CD4-positive, CD25-positive, alpha-beta regulatory T cell (primary cell): ENCODE results near the gene MVK. TPM values are rescaled to one million over a fixed set of nuclear protein-coding genes. Genes with fewer than 3 reads are reported as not detected.
A peak's percentile ranks its signal among the peaks of the same experiment; 100 is the strongest.

Source experiments
- ATAC-seq, 2 donors: fragments of 150-1000 bp; cut with Tn5 transposase; one replicate each; pipeline ENCODE4 v1.10.0; 2021; ENCODE audit warnings: low read depth in 2 of 2, moderate number of reproducible peaks in 2 of 2, moderate library complexity in 1 of 2
- DNase-seq, 3 donors: peaks; one replicate each; pipeline versions ENCODE4 v3.0.0 to v3.0.0-alpha.2; 2012 to 2022; ENCODE audit warnings: mixed read lengths in 1 of 3
- H3K27ac ChIP-seq: one replicate; pipeline ENCODE4 v1.7.0; 2013; ENCODE audit warnings: mild to moderate bottlenecking, low read length; ENCODE audit not compliant: insufficient read depth, poor library complexity, severe bottlenecking
- H3K27me3 ChIP-seq: one replicate; pipeline ENCODE4 v1.7.0; 2013; ENCODE audit warnings: low read length; ENCODE audit not compliant: control insufficient read depth, insufficient read depth
- H3K36me3 ChIP-seq: one replicate; pipeline ENCODE4 v1.7.0; 2013; ENCODE audit warnings: mild to moderate bottlenecking, low read length, moderate library complexity; ENCODE audit not compliant: control insufficient read depth, insufficient read depth
- H3K4me1 ChIP-seq: 2 replicates; pipeline ENCODE4 v1.7.0; 2013; ENCODE audit warnings: mild to moderate bottlenecking, low read length; ENCODE audit not compliant: insufficient read depth, control insufficient read depth, poor library complexity, severe bottlenecking
- H3K4me3 ChIP-seq: one replicate; pipeline ENCODE4 v1.7.0; 2013; ENCODE audit warnings: low read depth, mild to moderate bottlenecking, low read length, moderate library complexity
- H3K9me3 ChIP-seq, 2 experiments: 1 replicate in 1 of 2; 2 replicates in 1 of 2; pipeline ENCODE4 v1.7.0; 2013; ENCODE audit warnings: low read length in 2 of 2, mild to moderate bottlenecking in 1 of 2, moderate library complexity in 1 of 2; ENCODE audit not compliant: control insufficient read depth in 2 of 2
- H3K27ac Mint-ChIP-seq, 3 donors: one replicate each; pipeline ENCODE4 v1.8.0; 2020 to 2022; ENCODE audit warnings: mild to moderate bottlenecking in 3 of 3, mixed read lengths in 3 of 3, moderate library complexity in 2 of 3
- H3K27me3 Mint-ChIP-seq: one replicate; pipeline ENCODE4 v1.8.0; 2022; ENCODE audit warnings: mild to moderate bottlenecking, mixed read lengths
- H3K36me3 Mint-ChIP-seq: one replicate; pipeline ENCODE4 v1.8.0; 2020; ENCODE audit warnings: mixed read lengths
- H3K4me1 Mint-ChIP-seq, 4 donors: one replicate each; pipeline ENCODE4 v1.8.0; 2020 to 2022; ENCODE audit warnings: mixed read lengths in 4 of 4, mild to moderate bottlenecking in 1 of 4
- H3K4me3 Mint-ChIP-seq, 4 donors: one replicate each; pipeline ENCODE4 v1.8.0; 2020 to 2022; ENCODE audit warnings: mild to moderate bottlenecking in 4 of 4, mixed read lengths in 4 of 4, moderate library complexity in 3 of 4
- H3K9me3 Mint-ChIP-seq, 7 donors: one replicate each; pipeline ENCODE4 v1.8.0; 2020 to 2022; ENCODE audit warnings: mixed read lengths in 7 of 7, mild to moderate bottlenecking in 3 of 7, moderate library complexity in 2 of 7
- polyA plus RNA-seq, 4 donors: library from polyadenylated mRNA; unstranded; fragments of 300-500 nt; fragmentation: Illumina TruSeq; gene quantifications; one replicate each; pipeline ENCODE4 v1.2.3, GENCODE V29; 2021
- total RNA-seq: library from RNA; stranded (reverse); gene quantifications from one replicate; pipeline ENCODE4 v1.2.3, GENCODE V29; 2022

Gene MVK
- total and polyA plus RNA-seq, 5 donors from 2014 or later, result 2.2 to 16.2 (median 3.8) TPM

DNA sequence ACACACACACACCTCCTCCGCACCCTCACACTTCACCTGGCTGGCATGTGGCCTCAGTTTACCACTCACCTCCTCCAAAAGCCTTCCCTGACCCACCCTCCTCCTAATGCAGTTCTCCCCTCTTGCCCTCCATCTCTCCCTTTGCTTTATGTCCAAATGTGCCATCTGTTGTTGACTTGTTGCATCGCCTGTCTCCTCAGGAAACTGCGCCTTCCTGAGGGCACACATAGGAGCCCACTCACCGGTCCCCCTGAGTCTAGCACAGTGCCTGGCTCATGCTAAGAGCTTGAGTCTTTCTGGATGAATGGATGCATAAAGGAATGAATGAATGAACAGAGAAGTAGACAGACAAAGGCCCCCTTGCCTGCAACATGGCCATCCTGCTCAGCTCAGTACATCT, 34.0 kb downstream of the MVK start:
- no peaks in the 10 kb centered on the region for H3K27me3 ChIP-seq

DNA sequence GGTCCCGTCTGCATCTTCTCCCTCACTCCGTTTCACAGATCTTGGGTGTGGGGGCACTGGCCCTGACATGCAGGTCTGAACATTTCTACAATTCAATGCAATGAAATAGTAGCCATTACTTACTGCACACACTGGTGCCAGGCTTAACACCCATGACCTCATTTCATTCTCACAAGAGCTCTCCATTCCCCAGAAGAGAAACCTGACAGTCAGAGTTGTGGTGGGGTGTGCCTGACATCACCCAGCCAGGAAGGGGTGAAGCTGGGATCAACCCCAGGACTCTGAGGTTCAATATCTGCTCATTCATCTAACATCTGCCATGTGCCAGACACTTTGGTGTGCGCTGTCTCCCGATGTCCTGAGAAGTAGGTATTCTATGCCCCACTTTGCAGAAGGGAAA, 34.7 kb downstream of the MVK start:
- Mint-ChIP-seq H3K9me3 (no peaks in the 10 kb centered on the region), H3K4me1 (no peaks in the 10 kb centered on the region), H3K27ac (peak overlapping the region in 1 of 3 donors; percentile 52), H3K27me3 (peaks cover 24% of the 10 kb centered on the region), H3K4me3 (no peak overlapping the region), H3K36me3 (no peaks in the 10 kb centered on the region)
- ATAC-seq (no peak), DNase-seq (no peak)
- no peak overlapping the region for H3K27ac ChIP-seq
- H3K36me3 ChIP-seq, result no peaks in the 10 kb centered on the region
- H3K9me3 ChIP-seq, result no peaks in the 10 kb centered on the region
- no peaks in the 10 kb centered on the region for H3K4me1 ChIP-seq
- H3K27me3 ChIP-seq, result no peaks in the 10 kb centered on the region
- no peak overlapping the region for H3K4me3 ChIP-seq

More for the DNA sequence above, 34.0 kb downstream of the MVK start:
- ATAC-seq (no peak), DNase-seq (no peak)
- peaks cover 25% of the 10 kb centered on the region for H3K27me3 Mint-ChIP-seq
- no peaks in the 10 kb centered on the region for H3K9me3 Mint-ChIP-seq
- Histone ChIP-seq H3K36me3 (no peaks in the 10 kb centered on the region), H3K4me1 (no peaks in the 10 kb centered on the region), H3K27ac (no peak overlapping the region), H3K9me3 (no peaks in the 10 kb centered on the region), H3K4me3 (no peak overlapping the region)
- no peaks in the 10 kb centered on the region for H3K36me3 Mint-ChIP-seq
- no peak overlapping the region for H3K27ac Mint-ChIP-seq
- no peaks in the 10 kb centered on the region for H3K4me1 Mint-ChIP-seq
- no peak overlapping the region for H3K4me3 Mint-ChIP-seq

DNA sequence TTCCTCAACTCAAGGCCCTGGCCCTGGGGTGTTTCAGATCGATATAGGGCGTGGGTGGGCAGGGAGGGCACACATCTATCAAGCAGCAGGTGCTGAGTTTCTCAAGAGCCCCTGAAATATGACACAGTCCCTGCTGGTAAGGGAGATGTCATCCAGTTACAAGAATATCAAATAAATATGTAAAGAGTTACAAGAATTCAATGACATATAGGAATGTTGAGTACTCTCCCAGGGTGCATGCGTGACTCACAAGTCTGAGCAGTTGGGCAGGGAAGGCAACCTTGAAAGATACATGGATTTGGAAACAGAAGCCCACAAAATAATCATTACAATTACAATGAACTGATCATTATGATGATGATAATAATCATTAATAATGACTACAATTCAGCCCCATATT, 35.2 kb downstream of the MVK start:
- H3K9me3 Mint-ChIP-seq, result no peaks in the 10 kb centered on the region
- no peaks in the 10 kb centered on the region for H3K36me3 ChIP-seq
- no peaks in the 10 kb centered on the region for H3K9me3 ChIP-seq
- no peak for ATAC-seq
- no peaks in the 10 kb centered on the region for H3K4me1 ChIP-seq
- peak overlapping the region in 1 of 4 donors; percentile 8 for H3K4me3 Mint-ChIP-seq
- no peak overlapping the region for H3K27ac Mint-ChIP-seq
- H3K4me3 ChIP-seq, result no peak overlapping the region
- no peaks in the 10 kb centered on the region for H3K36me3 Mint-ChIP-seq
- no peak overlapping the region for H3K27ac ChIP-seq
- H3K27me3 Mint-ChIP-seq, result peaks cover 26% of the 10 kb centered on the region
- H3K4me1 Mint-ChIP-seq, result no peaks in the 10 kb centered on the region
- no peak for DNase-seq
- no peaks in the 10 kb centered on the region for H3K27me3 ChIP-seq

DNA sequence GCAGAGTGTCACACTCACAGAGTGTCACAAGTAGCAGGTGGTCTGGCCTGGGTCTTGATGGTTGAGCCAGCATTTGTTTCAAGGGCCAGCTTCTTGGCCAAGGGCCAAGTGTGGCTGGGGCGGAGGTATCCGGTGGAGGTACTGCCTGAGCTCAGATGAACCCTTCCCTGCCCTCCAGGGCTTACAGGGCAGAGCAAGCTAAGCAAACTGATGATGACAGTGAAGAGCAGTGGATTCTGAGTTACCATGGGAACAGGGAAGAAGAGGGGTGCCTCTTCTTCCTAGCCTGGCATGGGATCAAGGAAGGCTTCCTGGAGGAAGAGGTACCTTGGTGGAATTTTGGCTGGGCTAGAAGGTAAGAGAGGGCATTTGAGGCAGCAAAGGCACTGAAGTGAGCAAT, 35.7 kb downstream of the MVK start:
- Mint-ChIP-seq H3K4me3 (no peak overlapping the region), H3K27ac (no peak overlapping the region), H3K4me1 (no peaks in the 10 kb centered on the region), H3K27me3 (peaks cover 30% of the 10 kb centered on the region), H3K36me3 (no peaks in the 10 kb centered on the region), H3K9me3 (no peaks in the 10 kb centered on the region)
- Histone ChIP-seq H3K4me3 (no peak overlapping the region), H3K4me1 (no peaks in the 10 kb centered on the region), H3K27ac (no peak overlapping the region), H3K27me3 (no peaks in the 10 kb centered on the region), H3K9me3 (no peaks in the 10 kb centered on the region), H3K36me3 (no peaks in the 10 kb centered on the region)
- DNase-seq (no peak), ATAC-seq (no peak)

DNA sequence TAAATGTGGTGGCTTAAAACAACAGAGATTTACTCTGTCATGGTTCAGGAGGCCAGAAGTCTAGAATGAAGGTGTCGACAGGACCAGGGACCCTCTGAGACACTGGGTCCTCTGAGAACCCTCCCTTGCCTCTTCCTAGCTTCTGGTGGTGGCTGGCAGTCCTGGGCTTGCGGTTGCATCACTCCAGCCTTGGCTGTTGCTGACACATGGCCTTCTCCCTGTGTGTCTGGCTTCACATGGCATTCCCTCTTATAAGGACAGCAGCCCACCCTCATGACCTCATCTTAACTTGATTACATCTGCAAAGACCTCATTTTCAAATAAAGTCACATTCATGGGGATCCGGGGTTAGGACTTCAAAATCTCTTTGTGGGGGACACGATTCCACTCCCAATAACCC, 36.9 kb downstream of the MVK start:
- no peaks in the 10 kb centered on the region for H3K4me1 ChIP-seq
- DNase-seq (no peak), ATAC-seq (no peak)
- Mint-ChIP-seq H3K9me3 (no peaks in the 10 kb centered on the region), H3K36me3 (no peaks in the 10 kb centered on the region), H3K27ac (peak overlapping the region in 1 of 3 donors; percentile 5), H3K4me1 (no peaks in the 10 kb centered on the region), H3K27me3 (peaks cover 30% of the 10 kb centered on the region), H3K4me3 (no peak overlapping the region)
- no peaks in the 10 kb centered on the region for H3K36me3 ChIP-seq
- no peaks in the 10 kb centered on the region for H3K27me3 ChIP-seq
- no peaks in the 10 kb centered on the region for H3K9me3 ChIP-seq
- H3K27ac ChIP-seq, result no peak overlapping the region
- H3K4me3 ChIP-seq, result no peak overlapping the region

DNA sequence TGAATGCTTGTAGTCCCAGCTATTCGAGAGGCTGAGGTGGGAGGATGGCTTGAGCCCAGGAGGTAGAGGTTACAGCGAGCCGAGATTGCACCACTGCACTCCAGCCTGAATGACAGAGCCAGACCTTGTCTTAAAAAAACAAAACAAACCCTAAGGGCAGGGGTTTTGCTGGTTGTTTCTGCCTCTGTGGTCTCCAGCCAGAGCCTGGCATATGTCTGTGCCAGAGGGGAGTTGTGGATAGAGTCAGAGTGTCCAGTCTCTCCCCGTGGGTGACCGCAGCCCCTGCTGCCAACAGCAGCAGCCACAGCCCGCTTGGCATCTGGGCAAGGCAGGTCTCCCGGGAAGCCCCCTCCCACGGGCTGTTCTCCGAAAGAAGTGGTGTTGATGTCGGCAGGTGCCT, 37.6 kb downstream of the MVK start:
- H3K27ac ChIP-seq, result no peak overlapping the region
- DNase-seq, result no peak
- peaks cover 33% of the 10 kb centered on the region for H3K27me3 Mint-ChIP-seq
- no peaks in the 10 kb centered on the region for H3K36me3 ChIP-seq
- H3K4me3 Mint-ChIP-seq, result no peak overlapping the region
- H3K27ac Mint-ChIP-seq, result no peak overlapping the region
- no peak overlapping the region for H3K4me3 ChIP-seq
- no peaks in the 10 kb centered on the region for H3K4me1 ChIP-seq
- no peaks in the 10 kb centered on the region for H3K4me1 Mint-ChIP-seq
- no peaks in the 10 kb centered on the region for H3K36me3 Mint-ChIP-seq
- H3K9me3 ChIP-seq, result no peaks in the 10 kb centered on the region
- H3K9me3 Mint-ChIP-seq, result no peaks in the 10 kb centered on the region
- H3K27me3 ChIP-seq, result no peaks in the 10 kb centered on the region
- ATAC-seq, result no peak

DNA sequence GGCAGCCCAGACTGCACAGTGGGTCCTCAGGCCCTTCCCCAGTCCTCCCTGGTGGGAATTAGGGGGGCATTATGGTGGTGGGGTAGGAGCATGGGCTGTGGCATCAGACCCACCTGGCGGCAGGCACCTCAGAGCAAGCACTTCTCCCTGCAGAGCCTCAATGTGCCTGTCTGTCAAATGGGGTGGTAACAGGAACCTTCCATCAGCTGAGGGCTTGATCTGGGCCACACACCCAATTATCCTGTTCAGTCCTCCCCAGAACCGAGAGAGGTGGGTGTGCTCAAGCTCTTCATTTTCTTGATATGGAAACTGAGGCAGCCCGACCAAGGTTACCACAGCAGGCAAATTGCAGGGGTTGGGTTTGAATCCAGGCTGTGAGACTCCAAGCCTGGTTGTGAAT, 38.4 kb downstream of the MVK start:
- ATAC-seq (no peak), DNase-seq (no peak)
- Mint-ChIP-seq H3K4me3 (no peak overlapping the region), H3K4me1 (no peaks in the 10 kb centered on the region), H3K27me3 (peaks cover 34% of the 10 kb centered on the region), H3K36me3 (no peaks in the 10 kb centered on the region), H3K27ac (no peak overlapping the region), H3K9me3 (no peaks in the 10 kb centered on the region)
- Histone ChIP-seq H3K27me3 (no peaks in the 10 kb centered on the region), H3K36me3 (no peaks in the 10 kb centered on the region), H3K27ac (no peak overlapping the region), H3K9me3 (no peaks in the 10 kb centered on the region), H3K4me1 (no peaks in the 10 kb centered on the region), H3K4me3 (no peak overlapping the region)

DNA sequence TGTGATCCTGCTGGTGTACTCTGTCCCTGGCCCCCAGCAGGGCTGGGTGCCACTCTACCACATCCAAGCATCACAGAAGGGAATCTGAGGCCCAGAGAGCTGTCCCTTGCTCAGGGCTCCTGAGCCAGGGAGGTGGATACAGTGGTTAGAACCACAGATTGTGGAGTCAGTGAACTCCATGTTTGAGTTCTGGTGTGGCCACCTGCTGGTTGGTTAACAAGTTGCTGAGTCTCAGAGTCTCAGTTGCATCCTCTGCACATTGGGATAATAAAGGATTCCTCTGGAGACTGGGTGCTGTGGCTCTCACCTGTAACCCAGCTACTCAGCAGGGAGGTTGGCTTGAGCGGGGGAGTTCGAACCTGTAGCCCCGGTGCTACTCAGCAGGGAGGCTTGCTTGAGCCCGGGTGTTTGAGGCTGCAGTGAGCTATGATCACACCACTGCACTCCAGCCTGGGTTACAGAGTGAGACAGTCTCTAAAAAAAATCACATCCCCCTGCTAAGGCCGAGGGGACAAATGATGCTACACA, 39.4 kb downstream of the MVK start:
- Histone ChIP-seq H3K4me3 (no peak overlapping the region), H3K27ac (no peak overlapping the region), H3K9me3 (no peaks in the 10 kb centered on the region), H3K36me3 (no peaks in the 10 kb centered on the region), H3K4me1 (no peaks in the 10 kb centered on the region), H3K27me3 (no peaks in the 10 kb centered on the region)
- Mint-ChIP-seq H3K4me3 (no peak overlapping the region), H3K36me3 (no peaks in the 10 kb centered on the region), H3K27me3 (peaks cover 29% of the 10 kb centered on the region), H3K9me3 (peaks cover 0 to 2% (median 0%) of the 10 kb centered on the region in 7 donors), H3K4me1 (no peaks in the 10 kb centered on the region), H3K27ac (no peak overlapping the region)
- DNase-seq, result peak in 1 of 3 donors; percentile 24
- ATAC-seq, result no peak
